Measurements from ENCODE around the gene CMTM6.

DNA sequence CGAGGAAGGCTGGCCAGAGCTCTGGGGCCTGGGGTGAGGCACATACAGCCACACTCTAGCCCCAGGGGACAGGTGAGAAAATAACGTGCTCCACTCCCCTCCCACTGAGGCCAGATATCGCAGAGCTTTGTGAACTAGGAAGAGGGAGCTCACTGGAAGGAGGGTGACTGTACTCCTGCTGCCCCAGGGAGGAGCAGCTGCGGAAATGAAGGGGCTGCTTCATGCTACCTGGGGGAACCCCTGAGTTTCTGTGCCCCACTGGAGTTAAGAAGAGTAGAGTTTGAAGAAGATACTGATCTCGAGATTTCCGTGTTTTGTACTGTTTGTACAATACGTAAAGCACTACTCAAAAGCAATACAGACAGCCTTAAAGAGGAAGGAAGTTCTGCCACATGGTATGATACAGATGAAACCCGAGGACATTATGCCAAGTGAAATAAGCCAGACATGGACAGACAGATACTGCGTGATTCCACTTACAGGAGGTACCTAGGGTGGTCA, 44.6 kb downstream of the CMTM6 start:
- TF ChIP-seq PCBP1 (IDR thresholded peaks at IDR 0.05; ENCODE audit: borderline replicate concordance, low read depth, low read length) (no peak), ZNF776 (CRISPR knock-in tag; IDR thresholded peaks at IDR 0.05) (no peak), CBX5 (CRISPR knock-in tag; IDR thresholded peaks at IDR 0.05; ENCODE audit: borderline replicate concordance) (no peak), POLR2A (IDR thresholded peaks at IDR 0.05; ENCODE audit: insufficient read depth in 1 of 2, low read depth in 2 of 2, low read length in 2 of 2) (no peak), NFIC (IDR thresholded peaks at IDR 0.05; ENCODE audit: low read length) (no peak), CCAR2 (optimal IDR thresholded peaks at IDR 0.05; ENCODE audit: low read depth, low read length) (no peak), POLR2AphosphoS5 (IDR thresholded peaks at IDR 0.05; ENCODE audit: low read depth, low read length) (no peak)
- TF ChIP-seq, protein P1, sequence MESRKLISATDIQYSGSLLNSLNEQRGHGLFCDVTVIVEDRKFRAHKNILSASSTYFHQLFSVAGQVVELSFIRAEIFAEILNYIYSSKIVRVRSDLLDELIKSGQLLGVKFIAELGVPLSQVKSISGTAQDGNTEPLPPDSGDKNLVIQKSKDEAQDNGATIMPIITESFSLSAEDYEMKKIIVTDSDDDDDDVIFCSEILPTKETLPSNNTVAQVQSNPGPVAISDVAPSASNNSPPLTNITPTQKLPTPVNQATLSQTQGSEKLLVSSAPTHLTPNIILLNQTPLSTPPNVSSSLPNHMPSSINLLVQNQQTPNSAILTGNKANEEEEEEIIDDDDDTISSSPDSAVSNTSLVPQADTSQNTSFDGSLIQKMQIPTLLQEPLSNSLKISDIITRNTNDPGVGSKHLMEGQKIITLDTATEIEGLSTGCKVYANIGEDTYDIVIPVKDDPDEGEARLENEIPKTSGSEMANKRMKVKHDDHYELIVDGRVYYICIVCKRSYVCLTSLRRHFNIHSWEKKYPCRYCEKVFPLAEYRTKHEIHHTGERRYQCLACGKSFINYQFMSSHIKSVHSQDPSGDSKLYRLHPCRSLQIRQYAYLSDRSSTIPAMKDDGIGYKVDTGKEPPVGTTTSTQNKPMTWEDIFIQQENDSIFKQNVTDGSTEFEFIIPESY (CRISPR knock-in tag; IDR thresholded peaks at IDR 0.05): no peak
